GM04503 (cell line): Measurements from ENCODE around the gene TP53I3.
"Not testable (repeated sequence)": the region's sequence is repeated elsewhere in the genome, so short reads cannot be mapped to it uniquely, and the experiment has no call there.

Experiments used
- DNase-seq: peaks from one replicate; pipeline ENCODE4 v3.0.0-alpha.2; 2012; ENCODE audit warnings: low read depth

The TP53I3 gene, protein sequence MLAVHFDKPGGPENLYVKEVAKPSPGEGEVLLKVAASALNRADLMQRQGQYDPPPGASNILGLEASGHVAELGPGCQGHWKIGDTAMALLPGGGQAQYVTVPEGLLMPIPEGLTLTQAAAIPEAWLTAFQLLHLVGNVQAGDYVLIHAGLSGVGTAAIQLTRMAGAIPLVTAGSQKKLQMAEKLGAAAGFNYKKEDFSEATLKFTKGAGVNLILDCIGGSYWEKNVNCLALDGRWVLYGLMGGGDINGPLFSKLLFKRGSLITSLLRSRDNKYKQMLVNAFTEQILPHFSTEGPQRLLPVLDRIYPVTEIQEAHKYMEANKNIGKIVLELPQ

DNA sequence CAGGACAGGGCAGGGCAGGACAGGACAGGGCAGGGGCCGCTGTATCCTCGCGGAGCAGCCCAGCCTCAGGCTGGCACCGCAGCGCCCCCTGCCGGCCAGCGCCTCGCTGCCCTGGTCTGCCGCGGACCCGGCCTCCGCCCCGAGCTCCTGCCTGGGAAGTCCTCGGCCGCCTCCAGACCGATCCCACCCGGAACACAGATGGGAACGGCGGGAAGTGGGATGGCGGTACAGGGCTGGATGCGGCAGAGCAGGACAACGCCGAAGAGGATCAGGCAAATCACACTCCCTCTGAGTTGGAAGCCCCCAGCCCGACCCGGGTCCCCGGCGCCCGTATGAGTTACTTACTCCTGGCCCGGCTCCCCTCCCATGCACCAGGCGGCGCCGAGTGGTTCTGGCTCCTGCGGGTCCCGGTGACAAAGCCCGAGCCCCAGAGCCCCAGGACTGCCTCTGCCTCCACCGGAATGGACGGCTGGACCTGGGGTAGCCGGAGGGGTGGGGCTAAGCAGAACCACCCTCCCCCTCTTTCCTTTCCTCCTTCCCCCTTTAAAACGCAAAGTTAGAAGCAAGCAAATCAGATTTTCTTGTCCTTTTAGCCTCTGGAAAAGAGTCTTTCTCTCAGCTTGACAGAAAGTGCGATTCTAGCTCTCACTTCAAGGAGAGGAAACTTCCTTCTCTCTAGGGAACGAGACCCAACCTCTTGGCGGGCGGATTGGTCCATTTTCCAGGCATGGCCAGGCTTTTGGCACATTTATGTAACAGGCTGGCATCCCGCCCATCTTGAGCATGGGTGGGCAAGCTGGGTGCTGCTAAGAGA lies at the start of gene TP53I3:
TP53I3 (minus strand) TSS at position 449 of the 814 bp plus-strand sequence. CDS start 508 bp downstream, outside the sequence.
- peak; percentile 54 for DNase-seq

DNA sequence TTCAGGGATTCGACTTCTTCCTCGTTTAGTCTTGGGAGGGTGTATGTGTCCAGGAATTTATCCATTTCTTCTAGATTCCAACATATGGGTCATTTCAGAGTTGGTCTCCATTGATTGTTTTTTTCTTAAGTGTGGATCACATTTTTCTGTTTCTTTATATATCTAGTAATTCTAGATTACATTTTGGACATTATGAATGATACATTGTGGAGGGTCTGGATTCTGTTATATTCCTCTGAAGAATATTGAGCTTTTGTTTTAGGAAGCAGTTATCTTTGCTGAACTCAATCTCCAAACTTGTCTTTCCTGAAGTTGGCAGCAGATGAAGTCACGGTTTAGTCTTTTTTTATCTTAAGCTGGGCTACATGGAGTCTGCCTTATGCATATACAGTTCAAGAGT lies 47.9 kb upstream of the TP53I3 start:
- DNase-seq, result no peak

GRCh38 chr2:24125956-24126355 lies 41.3 kb upstream of the TP53I3 start:
- no peak for DNase-seq

- DNase-seq, result peak; percentile 23
These were observed 39.4 kb upstream of the TP53I3 start for GRCh38 chr2:24123922-24124580.

DNA sequence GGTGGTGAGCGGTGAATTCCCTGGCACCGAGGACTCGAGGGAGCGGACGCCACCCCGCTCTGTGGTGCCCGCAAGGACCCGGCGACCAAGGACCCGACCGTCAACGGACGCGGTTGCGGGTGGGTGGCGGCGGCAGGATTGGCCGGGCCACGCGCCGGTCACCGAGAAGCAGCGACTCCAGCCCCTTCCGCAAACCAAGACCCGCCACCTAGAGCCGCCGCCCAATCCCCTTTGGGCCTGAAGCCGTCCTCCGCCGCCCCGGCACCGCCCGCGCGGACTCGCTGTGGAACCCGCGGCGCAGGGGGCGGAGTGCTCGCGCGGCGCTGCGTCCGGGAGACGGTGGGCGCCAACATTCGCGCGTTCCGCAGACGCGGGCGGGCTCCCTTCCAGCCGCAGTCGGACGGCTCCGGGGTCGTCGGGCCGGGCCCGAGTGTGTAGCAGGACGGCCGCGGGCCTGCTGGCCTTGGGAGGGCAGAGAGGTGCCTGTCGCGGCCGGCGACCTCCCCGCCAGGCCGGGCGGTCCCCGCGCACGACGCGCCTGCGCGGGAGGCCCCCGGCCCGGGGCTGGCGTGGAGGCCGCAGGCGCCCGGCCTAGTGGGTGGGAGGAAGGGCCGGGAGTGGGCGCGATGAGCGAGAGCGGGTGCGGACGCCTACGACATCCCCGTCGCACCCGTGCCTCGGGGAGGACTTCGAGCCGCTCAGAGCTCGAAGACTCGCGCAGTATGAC lies 38.7 kb upstream of the TP53I3 start, which contains the start of the genes FAM228B and PFN4:
FAM228B (plus strand) TSS at position 275 of the 727 bp plus-strand sequence. CDS start 893 bp downstream, outside the sequence.
PFN4 (minus strand) TSS at position 140 of the 727 bp plus-strand sequence. CDS start 799 bp downstream, outside the sequence.
- DNase-seq, result peak; percentile 44

- no peak for DNase-seq
These were observed 37.9 kb upstream of the TP53I3 start for GRCh38 chr2:24122366-24123194.

- DNase-seq, result no peak
These were observed 36.8 kb upstream of the TP53I3 start for GRCh38 chr2:24121469-24121868.

DNA sequence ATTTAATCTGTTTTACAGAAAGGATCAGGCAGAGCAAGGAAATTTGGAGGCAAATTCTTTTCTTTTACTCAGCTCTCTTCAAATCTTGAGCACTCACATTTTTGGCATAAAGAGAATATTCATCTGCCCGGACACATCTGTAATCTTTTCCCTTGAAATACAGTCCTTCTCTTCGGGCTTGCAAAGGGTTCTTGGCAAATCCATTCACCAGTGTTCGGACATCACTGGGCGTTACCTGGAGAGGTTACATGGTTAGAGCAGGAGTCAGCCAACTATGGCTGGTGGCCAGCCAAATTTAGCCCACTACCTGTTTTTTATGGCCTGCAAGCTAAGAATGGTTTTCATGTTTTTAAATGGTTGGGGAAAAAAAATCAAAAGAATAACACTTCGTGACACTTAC lies 36.4 kb upstream of the TP53I3 start:
- no peak for DNase-seq

GRCh38 chr2:24117902-24118301 lies 33.3 kb upstream of the TP53I3 start:
- DNase-seq, result no peak

DNA sequence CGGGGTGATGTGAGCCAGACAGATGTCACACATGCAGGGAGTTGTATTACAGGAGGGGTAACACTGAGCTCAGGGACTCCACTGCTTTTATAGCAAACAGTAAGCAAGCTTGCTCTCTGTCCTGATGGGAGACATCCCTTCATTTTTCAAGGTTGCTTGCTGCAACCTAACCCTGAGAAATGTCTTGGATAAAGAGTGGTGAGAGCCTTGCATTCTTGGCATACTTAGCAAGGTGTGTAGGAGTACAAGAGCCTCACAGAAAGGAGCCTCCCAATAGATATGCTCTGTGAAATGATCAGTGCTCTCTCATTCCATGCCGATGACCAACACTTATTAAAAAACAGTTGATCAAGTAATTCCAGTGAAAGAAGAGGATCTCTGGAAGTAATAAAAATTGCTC lies 30.4 kb upstream of the TP53I3 start:
- peak; percentile 11 for DNase-seq

DNA sequence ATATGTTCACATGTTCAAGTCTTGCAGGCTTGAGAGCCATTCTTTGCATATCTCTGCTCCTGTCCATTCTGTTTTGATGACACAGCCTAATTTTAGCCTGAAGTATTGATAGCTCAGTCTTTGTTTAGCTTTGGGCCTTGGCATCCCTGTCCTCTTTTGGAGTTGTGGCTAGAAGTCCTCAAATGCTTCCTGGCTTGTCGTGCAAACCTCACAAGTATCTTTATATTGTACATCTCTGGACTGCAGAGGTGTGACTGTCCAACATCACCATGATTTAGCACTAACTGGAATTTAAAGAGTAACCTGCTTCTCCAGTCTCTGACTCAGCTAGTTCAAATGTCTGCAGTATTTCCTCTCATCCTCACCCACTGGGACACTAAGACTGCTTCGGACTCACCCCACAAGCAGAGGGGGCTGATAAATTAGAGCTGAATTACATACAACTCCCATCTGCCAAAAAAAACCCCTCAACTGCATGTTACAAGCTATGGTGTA lies 26.8 kb upstream of the TP53I3 start:
- no peak for DNase-seq

- no peak for DNase-seq
These were observed 26.1 kb upstream of the TP53I3 start for GRCh38 chr2:24110660-24111303.

DNA sequence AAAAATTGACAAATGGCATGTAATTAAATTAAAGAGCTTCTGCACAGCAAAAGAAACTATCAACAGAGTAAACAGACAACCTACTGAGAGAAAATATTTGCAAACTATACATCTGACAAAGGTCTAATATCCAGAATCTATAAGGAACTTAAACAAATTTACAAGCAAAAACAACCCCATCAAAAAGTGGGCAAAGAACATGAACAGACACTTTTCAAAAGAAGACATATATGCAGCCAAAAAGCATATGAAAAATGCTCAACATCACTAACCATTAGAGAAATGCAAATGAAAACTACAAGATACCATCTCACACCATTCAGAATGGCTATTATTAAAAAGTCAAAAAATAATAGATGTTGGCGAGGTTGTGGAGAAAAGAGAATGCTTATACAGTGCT lies 24.8 kb upstream of the TP53I3 start:
- DNase-seq, result not testable (repeated sequence)

GRCh38 chr2:24107336-24107735 lies 22.7 kb upstream of the TP53I3 start:
- no peak for DNase-seq

DNA sequence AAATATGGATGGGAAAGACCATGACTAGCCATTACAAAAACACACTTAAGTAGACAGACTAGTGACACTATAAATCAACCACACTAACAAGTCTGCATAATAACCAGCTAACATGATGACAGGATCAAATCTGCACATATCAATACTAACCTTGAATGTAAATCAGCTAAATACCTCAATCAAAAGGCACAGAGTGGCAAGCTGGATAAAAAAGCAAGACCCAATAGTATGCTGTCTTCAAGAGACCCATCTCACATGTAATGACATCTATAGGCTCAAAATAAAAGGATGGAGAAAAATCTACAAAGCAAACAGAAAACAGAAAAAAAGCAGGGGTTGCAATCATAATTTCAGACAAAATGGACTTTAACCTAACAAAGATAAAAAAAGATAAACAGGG lies 22.2 kb upstream of the TP53I3 start:
- DNase-seq, result no peak

GRCh38 chr2:24105816-24106215 lies 21.2 kb upstream of the TP53I3 start:
- DNase-seq, result no peak

DNA sequence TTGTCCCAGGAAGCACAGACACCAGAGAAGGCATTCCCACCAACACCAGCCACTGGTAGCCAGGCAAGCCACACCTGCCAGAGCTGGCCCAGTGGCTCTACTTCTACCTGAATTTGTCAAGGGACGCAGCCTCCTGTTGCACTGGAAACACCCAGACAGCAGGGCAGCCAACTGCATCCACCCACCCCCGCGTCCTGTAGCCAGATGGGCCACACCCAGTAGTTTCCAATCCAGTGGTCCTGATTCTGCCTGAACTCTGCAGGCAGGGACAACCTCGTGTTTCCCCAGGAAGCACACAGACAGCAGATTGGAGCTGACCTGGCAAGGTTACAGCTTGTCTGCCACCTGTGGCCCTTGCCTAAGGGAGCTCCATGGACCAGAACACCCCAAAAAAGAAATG lies 20.3 kb upstream of the TP53I3 start:
- DNase-seq, result no peak

- DNase-seq, result no peak
These were observed 19.5 kb upstream of the TP53I3 start for GRCh38 chr2:24104110-24104650.

DNA sequence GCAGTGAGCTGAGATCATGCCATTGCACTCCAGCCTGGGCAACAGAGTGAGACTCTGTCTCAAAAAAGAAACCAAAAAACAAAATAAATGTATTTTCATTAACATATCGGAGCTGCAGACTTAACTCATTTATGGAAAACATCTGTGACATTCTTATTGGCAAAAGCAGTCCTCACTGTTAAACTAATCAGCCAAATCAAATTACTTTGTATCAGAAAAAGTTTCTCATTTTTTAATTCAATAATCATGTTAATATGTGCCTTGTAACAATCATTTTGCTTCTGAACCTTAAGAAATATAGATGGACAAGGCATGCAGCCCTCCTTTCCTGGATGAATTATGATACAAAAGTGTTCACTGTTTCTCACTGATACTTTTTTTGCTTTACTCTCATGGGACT lies 18.0 kb upstream of the TP53I3 start:
- no peak for DNase-seq

GRCh38 chr2:24101992-24102391 lies 17.4 kb upstream of the TP53I3 start:
- no peak for DNase-seq
